C4-2B (cell line): ENCODE measurements around the gene ABRACL.

Experiments used
- H3K27ac ChIP-seq: fragments of 450-650 bp; 2 replicates; pipeline ENCODE4 v1.5.1; 2017
- CTCF ChIP-seq: fragments of 450-650 bp; conservative IDR thresholded peaks from 2 replicates; pipeline ENCODE4 v1.5.1; 2017; ENCODE audit warnings: mild to moderate bottlenecking
- ZFX ChIP-seq: fragments of 450-650 bp; IDR thresholded peaks from 2 replicates; pipeline ENCODE4 v1.6.1; 2017

The ABRACL gene

GRCh38 chr6:138999949-139000725, 28.4 kb upstream of the ABRACL start:
- H3K27ac ChIP-seq = no peak overlapping the region
- TF ChIP-seq ZFX = no peak
- no peak for TF ChIP-seq CTCF

- no peak overlapping the region for H3K27ac ChIP-seq
- TF ChIP-seq ZFX (no peak), CTCF (no peak)
Observed at GRCh38 chr6:139003751-139004150, 24.8 kb upstream of the ABRACL start.

- TF ChIP-seq ZFX (no peak), CTCF (no peak)
- H3K27ac ChIP-seq = no peak overlapping the region
Observed at GRCh38 chr6:139006477-139006876, 22.1 kb upstream of the ABRACL start.

GRCh38 chr6:139007428-139007827, 21.1 kb upstream of the ABRACL start:
- TF ChIP-seq ZFX (no peak), CTCF (no peak)
- H3K27ac ChIP-seq = no peak overlapping the region

GRCh38 chr6:139008117-139008516, 20.4 kb upstream of the ABRACL start:
- TF ChIP-seq CTCF (no peak), ZFX (no peak)
- no peak overlapping the region for H3K27ac ChIP-seq

- H3K27ac ChIP-seq = no peak overlapping the region
- TF ChIP-seq CTCF = no peak
- no peak for TF ChIP-seq ZFX
Observed at GRCh38 chr6:139010674-139011073, 17.9 kb upstream of the ABRACL start.

GRCh38 chr6:139011980-139012379, 16.6 kb upstream of the ABRACL start:
- TF ChIP-seq ZFX (no peak), CTCF (no peak)
- H3K27ac ChIP-seq = no peak overlapping the region
